ENCODE data around the gene SLC26A8.
A peak's percentile ranks its signal among the peaks of the same experiment; 100 is the strongest.
"Not testable (repeated sequence)": the region's sequence is repeated elsewhere in the genome, so short reads cannot be mapped to it uniquely, and the experiment has no call there.

The SLC26A8 gene

GRCh38 chr6:35955521-35955920 is 68.9 kb downstream of the SLC26A8 start:
- Mint-ChIP-seq H3K9me3 (ENCODE audit: low read depth) (no peaks in the 10 kb centered on the region), H3K4me3 (no peak overlapping the region), H3K27me3 (peaks cover 13% of the 10 kb centered on the region), H3K27ac (no peak overlapping the region), H3K4me1 (ENCODE audit: low read depth) (peaks cover 6% of the 10 kb centered on the region), H3K36me3 (peaks cover 2% of the 10 kb centered on the region)

- no peak overlapping the region for H3K4me3 Mint-ChIP-seq
- H3K36me3 Mint-ChIP-seq, result peaks cover 2% of the 10 kb centered on the region
- peaks cover 6% of the 10 kb centered on the region for H3K4me1 Mint-ChIP-seq (ENCODE audit: low read depth)
- no peak overlapping the region for H3K27ac Mint-ChIP-seq
- no peaks in the 10 kb centered on the region for H3K9me3 Mint-ChIP-seq (ENCODE audit: low read depth)
- H3K27me3 Mint-ChIP-seq, result peaks cover 10% of the 10 kb centered on the region
Observed at GRCh38 chr6:35955071-35955470, 69.4 kb downstream of the SLC26A8 start.

DNA sequence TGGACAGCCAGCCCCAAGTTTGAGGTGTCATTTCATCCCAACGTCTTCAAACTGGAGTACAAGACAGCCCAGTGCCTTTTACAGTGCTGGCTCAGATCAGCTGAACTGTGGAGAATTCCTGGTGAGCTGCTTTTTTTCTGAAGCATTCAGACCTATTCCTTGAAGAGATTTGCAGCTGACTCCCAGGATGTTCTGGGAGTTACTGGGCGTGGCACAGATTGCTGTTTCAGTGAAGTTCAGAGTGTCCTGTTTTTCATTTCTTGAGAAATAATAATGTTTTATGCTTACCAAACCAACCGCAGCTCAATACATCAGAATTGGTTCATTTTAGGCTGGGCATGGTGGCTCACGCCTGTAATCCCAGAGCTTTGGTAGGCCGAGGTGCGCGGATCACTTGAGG is 70.1 kb downstream of the SLC26A8 start:
- Mint-ChIP-seq H3K27ac (no peak overlapping the region), H3K4me3 (no peak overlapping the region), H3K9me3 (ENCODE audit: low read depth) (no peaks in the 10 kb centered on the region), H3K36me3 (peaks cover 2% of the 10 kb centered on the region), H3K27me3 (peaks cover 8% of the 10 kb centered on the region), H3K4me1 (ENCODE audit: low read depth) (peaks cover 6% of the 10 kb centered on the region)

DNA sequence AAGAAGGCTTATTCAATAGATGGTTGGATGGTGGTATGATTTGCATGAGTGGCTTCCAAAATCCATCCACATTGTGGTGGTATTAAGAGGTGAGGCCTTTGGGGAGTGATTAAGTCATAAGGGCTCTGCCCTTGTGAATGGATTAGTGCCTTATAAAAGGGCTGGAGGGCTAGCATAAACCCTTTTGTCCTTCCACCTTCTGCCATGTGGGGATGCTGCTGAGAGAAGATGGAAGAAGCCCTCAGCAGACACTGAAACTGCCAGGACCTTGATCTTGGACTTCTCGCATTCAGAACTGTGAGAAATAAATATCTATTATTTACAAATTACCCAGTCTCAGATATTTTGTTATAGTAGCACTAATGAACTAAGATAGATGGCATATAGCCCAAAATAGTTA is 75.7 kb downstream of the SLC26A8 start:
- Mint-ChIP-seq H3K27me3 (no peaks in the 10 kb centered on the region), H3K4me1 (ENCODE audit: low read depth) (peaks cover 6% of the 10 kb centered on the region), H3K36me3 (peaks cover 2% of the 10 kb centered on the region), H3K9me3 (ENCODE audit: low read depth) (no peaks in the 10 kb centered on the region), H3K27ac (no peak overlapping the region), H3K4me3 (no peak overlapping the region)

GRCh38 chr6:35945650-35946025 is 78.8 kb downstream of the SLC26A8 start:
- Mint-ChIP-seq H3K27me3 (peaks cover 2% of the 10 kb centered on the region), H3K27ac (no peak overlapping the region), H3K4me3 (no peak overlapping the region), H3K4me1 (ENCODE audit: low read depth) (no peaks in the 10 kb centered on the region), H3K36me3 (peaks cover 7% of the 10 kb centered on the region), H3K9me3 (ENCODE audit: low read depth) (peaks cover 4% of the 10 kb centered on the region)

- H3K27me3 Mint-ChIP-seq, result peaks cover 2% of the 10 kb centered on the region
- peaks cover 4% of the 10 kb centered on the region for H3K9me3 Mint-ChIP-seq (ENCODE audit: low read depth)
- peaks cover 7% of the 10 kb centered on the region for H3K36me3 Mint-ChIP-seq
- H3K4me3 Mint-ChIP-seq, result no peak overlapping the region
- no peaks in the 10 kb centered on the region for H3K4me1 Mint-ChIP-seq (ENCODE audit: low read depth)
- H3K27ac Mint-ChIP-seq, result no peak overlapping the region
Observed at GRCh38 chr6:35943390-35943789, 81.1 kb downstream of the SLC26A8 start.

- Mint-ChIP-seq H3K36me3 (peaks cover 7% of the 10 kb centered on the region), H3K4me3 (no peak overlapping the region), H3K4me1 (ENCODE audit: low read depth) (no peaks in the 10 kb centered on the region), H3K9me3 (ENCODE audit: low read depth) (peaks cover 4% of the 10 kb centered on the region), H3K27me3 (peaks cover 2% of the 10 kb centered on the region), H3K27ac (no peak overlapping the region)
Observed at GRCh38 chr6:35942355-35942754, 82.1 kb downstream of the SLC26A8 start.

DNA sequence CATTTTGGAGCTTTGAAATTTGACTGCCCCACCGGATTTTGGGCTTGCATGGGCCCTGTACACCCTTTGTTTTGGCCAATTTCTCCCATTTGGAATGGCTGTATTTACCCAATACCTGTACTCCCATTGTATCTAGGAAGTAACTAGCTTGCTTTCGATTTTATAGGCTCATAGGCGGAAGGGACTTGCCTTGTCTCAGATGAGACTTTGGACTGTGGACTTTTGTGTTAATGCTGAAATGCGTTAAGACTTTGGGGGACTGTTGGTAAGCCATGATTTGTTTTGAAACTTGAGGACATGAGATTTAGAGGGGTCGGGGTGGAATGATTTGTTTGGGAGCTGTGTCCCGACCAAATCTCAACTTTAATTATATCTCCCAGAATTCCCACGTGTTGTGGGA is 83.3 kb downstream of the SLC26A8 start:
- H3K9me3 Mint-ChIP-seq (ENCODE audit: low read depth); H3K4me3 Mint-ChIP-seq; H3K27me3 Mint-ChIP-seq; H3K4me1 Mint-ChIP-seq (ENCODE audit: low read depth); H3K27ac Mint-ChIP-seq; H3K36me3 Mint-ChIP-seq: not testable (repeated sequence)

- H3K4me3 Mint-ChIP-seq; H3K9me3 Mint-ChIP-seq (ENCODE audit: low read depth); H3K4me1 Mint-ChIP-seq (ENCODE audit: low read depth); H3K36me3 Mint-ChIP-seq; H3K27ac Mint-ChIP-seq; H3K27me3 Mint-ChIP-seq: not testable (repeated sequence)
Observed at GRCh38 chr6:35940014-35940413, 84.4 kb downstream of the SLC26A8 start.

- H3K4me1 Mint-ChIP-seq (ENCODE audit: low read depth); H3K27me3 Mint-ChIP-seq; H3K9me3 Mint-ChIP-seq (ENCODE audit: low read depth); H3K27ac Mint-ChIP-seq; H3K4me3 Mint-ChIP-seq; H3K36me3 Mint-ChIP-seq: not testable (repeated sequence)
Observed at GRCh38 chr6:35939259-35939658, 85.2 kb downstream of the SLC26A8 start.

DNA sequence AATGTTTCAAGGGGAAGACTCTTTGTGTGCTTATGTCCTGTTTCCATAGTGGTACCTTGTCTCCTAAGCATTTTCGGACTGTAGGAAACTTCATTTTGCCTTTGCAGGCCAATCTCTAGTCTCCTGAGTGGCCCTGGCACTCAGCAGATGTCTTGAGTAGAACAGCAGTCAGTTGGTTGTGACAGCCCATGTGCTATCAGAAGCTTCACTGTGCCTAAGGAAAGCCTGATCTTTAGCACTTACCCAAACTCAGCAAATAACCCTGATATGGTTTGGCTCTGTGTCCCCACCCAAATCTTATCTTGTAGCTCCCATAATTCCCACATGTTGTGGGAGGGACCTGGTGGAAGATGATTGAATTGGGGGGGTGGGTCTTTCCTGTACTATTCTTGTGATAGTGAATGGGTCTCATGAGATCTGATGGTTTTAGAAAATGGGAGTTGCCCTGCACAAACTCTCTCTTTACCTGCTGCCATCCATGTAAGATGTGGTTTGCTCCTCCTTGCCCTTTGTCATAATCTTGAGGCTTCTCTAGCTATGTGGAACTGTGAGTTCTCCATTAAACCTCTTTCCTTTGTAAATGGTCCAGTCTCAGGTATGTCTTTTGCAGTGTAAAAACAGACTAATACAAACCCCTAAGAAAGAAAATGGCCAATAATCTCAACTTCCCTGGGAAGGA is 87.6 kb downstream of the SLC26A8 start:
- peaks cover 4% of the 10 kb centered on the region for H3K36me3 Mint-ChIP-seq
- H3K27me3 Mint-ChIP-seq, result peaks cover 4% of the 10 kb centered on the region
- no peak overlapping the region for H3K27ac Mint-ChIP-seq
- peaks cover 5% of the 10 kb centered on the region for H3K4me1 Mint-ChIP-seq (ENCODE audit: low read depth)
- peaks cover 4% of the 10 kb centered on the region for H3K9me3 Mint-ChIP-seq (ENCODE audit: low read depth)
- H3K4me3 Mint-ChIP-seq, result no peak overlapping the region

- Mint-ChIP-seq H3K4me3 (no peak overlapping the region), H3K4me1 (ENCODE audit: low read depth) (peaks cover 5% of the 10 kb centered on the region), H3K9me3 (ENCODE audit: low read depth) (no peaks in the 10 kb centered on the region), H3K36me3 (no peaks in the 10 kb centered on the region), H3K27ac (no peak overlapping the region), H3K27me3 (peaks cover 3% of the 10 kb centered on the region)
Observed at GRCh38 chr6:35935469-35935868, 89.0 kb downstream of the SLC26A8 start.

DNA sequence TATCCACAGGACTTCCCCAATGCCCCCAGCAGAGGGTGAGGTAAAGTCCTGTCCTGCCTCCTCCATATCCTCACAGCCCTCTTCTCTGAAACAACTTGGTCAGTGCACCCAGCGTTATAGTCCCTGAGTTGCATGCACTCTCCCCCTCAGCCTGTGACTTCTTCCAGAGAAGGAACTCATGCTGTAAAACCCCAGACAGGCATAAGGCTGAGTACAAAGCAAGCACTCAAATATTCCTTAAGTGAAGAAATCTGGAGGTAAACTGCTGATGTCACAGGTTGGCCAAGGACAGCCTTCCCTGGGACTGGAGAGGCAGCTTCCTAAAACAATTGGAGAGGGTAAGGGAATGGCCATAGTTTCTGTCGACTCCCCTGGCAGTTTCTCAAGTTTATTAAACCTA is 90.6 kb downstream of the SLC26A8 start:
- Mint-ChIP-seq H3K36me3 (no peaks in the 10 kb centered on the region), H3K27ac (no peak overlapping the region), H3K4me3 (no peak overlapping the region), H3K4me1 (ENCODE audit: low read depth) (peaks cover 5% of the 10 kb centered on the region), H3K27me3 (peaks cover 3% of the 10 kb centered on the region), H3K9me3 (ENCODE audit: low read depth) (no peaks in the 10 kb centered on the region)

DNA sequence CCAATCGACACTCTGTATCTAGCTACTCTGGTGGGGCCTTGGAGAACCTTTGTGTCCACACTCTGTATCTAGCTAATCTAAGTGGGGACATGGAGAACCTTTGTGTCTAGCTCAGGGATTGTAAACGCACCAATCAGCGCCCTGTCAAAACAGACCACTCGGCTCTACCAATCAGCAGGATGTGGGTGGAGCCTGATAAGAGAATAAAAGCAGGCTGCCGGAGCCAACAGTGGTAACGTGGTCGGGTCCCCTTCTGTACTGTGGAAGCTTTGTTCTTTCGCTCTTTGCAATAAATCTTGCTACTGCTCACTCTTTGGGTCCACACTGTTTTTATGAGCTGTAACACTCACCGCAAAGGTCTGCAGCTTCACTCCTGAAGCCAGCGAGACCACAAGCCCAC is 92.6 kb downstream of the SLC26A8 start:
- H3K4me3 Mint-ChIP-seq, result peak overlapping the region; percentile 56
- not testable (repeated sequence) for H3K27ac Mint-ChIP-seq; H3K9me3 Mint-ChIP-seq (ENCODE audit: low read depth); H3K27me3 Mint-ChIP-seq; H3K4me1 Mint-ChIP-seq (ENCODE audit: low read depth); H3K36me3 Mint-ChIP-seq

DNA sequence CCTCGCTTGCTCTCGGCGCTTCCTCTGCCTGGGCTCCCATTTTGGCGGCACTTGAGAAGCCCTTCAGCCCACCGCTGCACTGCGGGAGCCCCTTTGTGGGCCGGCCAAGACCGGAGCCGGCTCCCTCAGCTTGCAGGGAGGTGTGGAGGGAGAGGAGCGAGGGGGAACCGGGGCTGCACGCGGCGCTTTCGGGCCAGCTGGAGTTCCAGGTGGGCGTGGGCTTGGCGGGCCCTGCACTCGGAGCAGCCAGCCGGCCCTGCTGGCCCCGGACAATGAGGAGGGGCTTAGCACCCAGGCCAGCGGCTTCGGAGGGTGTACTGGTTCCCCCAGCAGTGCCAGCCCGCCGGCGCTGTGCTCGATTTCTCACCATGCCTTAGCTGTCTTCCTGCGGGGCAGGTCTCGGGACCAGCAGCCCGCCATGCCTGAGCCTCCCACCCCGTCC is 93.3 kb downstream of the SLC26A8 start:
- H3K9me3 Mint-ChIP-seq (ENCODE audit: low read depth), result no peaks in the 10 kb centered on the region
- H3K27me3 Mint-ChIP-seq, result peaks cover 3% of the 10 kb centered on the region
- H3K27ac Mint-ChIP-seq, result no peak overlapping the region
- H3K4me1 Mint-ChIP-seq (ENCODE audit: low read depth), result peaks cover 5% of the 10 kb centered on the region
- H3K36me3 Mint-ChIP-seq, result no peaks in the 10 kb centered on the region
- no peak overlapping the region for H3K4me3 Mint-ChIP-seq

DNA sequence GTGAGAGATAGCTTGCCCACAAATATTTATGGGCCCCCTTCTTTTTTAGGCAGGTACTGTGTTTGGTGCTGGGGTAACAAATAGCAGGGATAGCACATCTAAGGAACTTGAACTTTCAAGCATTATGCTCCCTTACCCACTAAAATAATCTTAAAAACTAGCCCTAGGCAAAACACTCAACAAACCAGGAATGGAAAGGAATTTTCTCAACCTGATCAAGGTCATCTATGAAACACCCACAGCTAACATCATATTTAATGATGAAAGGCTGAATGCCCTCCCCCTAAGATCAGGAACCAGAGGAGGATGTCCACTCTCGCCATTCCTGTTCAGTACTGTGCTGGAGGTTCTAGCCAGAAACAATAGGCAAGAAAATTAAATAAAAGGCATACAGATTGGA is 94.8 kb downstream of the SLC26A8 start:
- Mint-ChIP-seq H3K36me3 (peaks cover 5% of the 10 kb centered on the region), H3K4me3 (no peak overlapping the region), H3K27ac (no peak overlapping the region), H3K9me3 (ENCODE audit: low read depth) (no peaks in the 10 kb centered on the region), H3K27me3 (no peaks in the 10 kb centered on the region), H3K4me1 (ENCODE audit: low read depth) (peaks cover 10% of the 10 kb centered on the region)

Data from activated naive CD8-positive, alpha-beta T cell (primary cell).